Suprapubic skin (tissue), 4 donors: Measurements from ENCODE around the gene REPIN1.

Source experiments
- EP300 ChIP-seq: sonication (generic); formaldehyde crosslinking; IDR thresholded peaks from one replicate; pipeline ENCODE4 v1.6.1; 2017; ENCODE audit warnings: antibody characterized with exemption
- POLR2A ChIP-seq, 2 donors: fragments of 450-650 bp; IDR thresholded peaks; one replicate each; pipeline ENCODE4 v1.6.1; 2017; ENCODE audit warnings: antibody characterized with exemption in 2 of 2, mild to moderate bottlenecking in 2 of 2, moderate library complexity in 2 of 2
- POLR2AphosphoS5 ChIP-seq, 3 donors: sonication (generic); formaldehyde crosslinking; IDR thresholded peaks; one replicate each; pipeline ENCODE4 v1.6.1; 2017; ENCODE audit warnings: antibody characterized with exemption in 3 of 3
- TF ChIP-seq, protein P1 (sequence below), 2 donors: fragments of 200-600 bp in 1 of 2; fragments of 450-650 bp in 1 of 2; sonication (generic) in 1 of 2; IDR thresholded peaks; one replicate each; pipeline ENCODE4 v1.5.1; 2016 to 2019; ENCODE audit warnings: antibody characterized with exemption in 2 of 2, mild to moderate bottlenecking in 1 of 2, moderate library complexity in 1 of 2

GRCh38 chr7:150389532-150389816 lies 20.9 kb downstream of the REPIN1 start:
- TF ChIP-seq, protein P1, sequence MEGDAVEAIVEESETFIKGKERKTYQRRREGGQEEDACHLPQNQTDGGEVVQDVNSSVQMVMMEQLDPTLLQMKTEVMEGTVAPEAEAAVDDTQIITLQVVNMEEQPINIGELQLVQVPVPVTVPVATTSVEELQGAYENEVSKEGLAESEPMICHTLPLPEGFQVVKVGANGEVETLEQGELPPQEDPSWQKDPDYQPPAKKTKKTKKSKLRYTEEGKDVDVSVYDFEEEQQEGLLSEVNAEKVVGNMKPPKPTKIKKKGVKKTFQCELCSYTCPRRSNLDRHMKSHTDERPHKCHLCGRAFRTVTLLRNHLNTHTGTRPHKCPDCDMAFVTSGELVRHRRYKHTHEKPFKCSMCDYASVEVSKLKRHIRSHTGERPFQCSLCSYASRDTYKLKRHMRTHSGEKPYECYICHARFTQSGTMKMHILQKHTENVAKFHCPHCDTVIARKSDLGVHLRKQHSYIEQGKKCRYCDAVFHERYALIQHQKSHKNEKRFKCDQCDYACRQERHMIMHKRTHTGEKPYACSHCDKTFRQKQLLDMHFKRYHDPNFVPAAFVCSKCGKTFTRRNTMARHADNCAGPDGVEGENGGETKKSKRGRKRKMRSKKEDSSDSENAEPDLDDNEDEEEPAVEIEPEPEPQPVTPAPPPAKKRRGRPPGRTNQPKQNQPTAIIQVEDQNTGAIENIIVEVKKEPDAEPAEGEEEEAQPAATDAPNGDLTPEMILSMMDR (IDR thresholded peaks at IDR 0.05): no peak
- TF ChIP-seq POLR2A (IDR thresholded peaks at IDR 0.05) (no peak), EP300 (no peak), POLR2AphosphoS5 (IDR thresholded peaks at IDR 0.05) (no peak)
